Measurements from ENCODE around the gene AGAP5. TPM values are rescaled to one million over a fixed set of nuclear protein-coding genes. Genes with fewer than 3 reads are reported as not detected.

The AGAP5 gene
- total RNA-seq (ENCODE audit: low replicate concordance), result 1.7 and 4.1 TPM in 2 replicates

DNA sequence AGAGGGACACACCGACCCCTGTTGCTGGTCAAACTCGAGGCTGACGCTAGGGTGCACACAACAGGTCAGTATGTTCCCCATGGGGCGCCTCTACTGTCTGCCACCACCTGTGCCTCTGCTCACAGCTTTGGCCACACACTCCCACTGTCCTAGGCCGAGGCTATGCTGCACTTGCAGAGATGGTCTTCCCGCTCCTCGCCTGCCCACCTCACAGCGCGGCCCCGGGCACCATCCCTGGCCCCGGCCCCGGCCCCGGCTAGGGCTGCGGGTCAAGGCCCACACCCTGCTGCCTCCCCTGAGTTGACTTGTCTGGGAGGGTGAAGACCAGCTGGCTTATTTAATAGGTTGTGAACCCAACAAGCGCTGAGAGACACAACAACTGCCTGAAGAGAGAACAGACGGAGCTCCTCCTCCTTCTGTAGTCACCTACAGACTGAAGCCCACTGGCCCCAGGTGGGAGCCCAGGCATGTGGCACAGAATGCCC lies at the start of gene AGAP5:
Gene AGAP5 (minus strand): TSS at position 435 of the 485 bp plus-strand sequence. CDS start 354 bp downstream, at position 81.

DNA sequence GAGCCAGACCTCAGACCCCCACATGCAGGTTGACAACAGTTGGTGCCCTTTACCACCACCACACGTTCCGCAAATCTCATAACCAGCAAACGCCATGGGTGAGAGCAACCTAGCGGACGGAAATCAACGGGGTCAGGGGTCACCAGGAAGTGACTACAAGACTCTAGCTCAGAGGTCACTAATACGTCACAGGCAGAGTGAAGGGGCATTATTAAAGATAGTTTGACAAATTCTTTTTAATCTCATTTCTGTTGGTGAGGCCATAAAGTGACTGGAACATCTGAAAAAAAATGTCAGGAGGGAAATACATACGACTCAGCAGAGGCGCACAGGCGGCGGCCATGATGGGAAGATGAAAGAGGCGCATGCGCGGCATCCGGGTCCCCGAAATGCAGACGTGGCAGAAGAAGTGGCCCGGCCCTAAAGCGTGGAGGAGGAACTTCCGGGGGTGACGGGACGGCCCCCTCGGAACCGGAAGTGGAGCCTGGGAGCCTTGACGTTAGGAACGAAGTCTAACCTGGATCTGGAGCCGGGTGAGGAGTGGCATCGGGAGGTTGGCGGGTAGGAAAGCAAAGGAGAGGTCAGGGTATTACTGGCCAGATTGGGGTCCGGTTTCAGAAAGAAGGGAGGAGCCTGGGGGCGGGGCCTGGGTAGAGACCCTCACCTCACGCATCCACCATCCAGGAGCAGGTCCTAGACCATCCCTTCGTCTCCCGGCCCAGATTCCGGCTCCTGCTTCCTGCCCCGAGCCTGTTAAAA lies 46.2 kb upstream of the AGAP5 start, which contains the start of gene SEC24C:
Gene SEC24C (plus strand): TSS at position 468 of the 759 bp plus-strand sequence. CDS start 2,461 bp downstream, outside the sequence.

DNA sequence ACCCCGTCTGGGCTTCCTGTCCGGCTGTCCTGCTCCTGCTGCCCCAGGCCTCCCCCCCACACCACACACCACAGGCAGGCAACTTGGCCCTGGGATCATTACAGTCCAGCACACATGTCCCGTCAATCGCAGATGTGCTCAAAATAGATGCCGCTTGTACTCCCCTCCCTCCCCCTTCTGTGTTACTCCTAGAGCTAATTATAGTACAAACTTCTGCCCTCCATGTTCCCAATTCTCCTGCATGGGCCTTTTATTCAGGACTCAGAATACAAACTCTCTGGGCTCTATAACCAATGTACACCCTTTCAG lies 42.0 kb downstream of the AGAP5 start, which contains the start of gene SYNPO2L:
Gene SYNPO2L (minus strand): TSS at position 40 of the 309 bp plus-strand sequence. CDS start 107 bp downstream, outside the sequence.

DNA sequence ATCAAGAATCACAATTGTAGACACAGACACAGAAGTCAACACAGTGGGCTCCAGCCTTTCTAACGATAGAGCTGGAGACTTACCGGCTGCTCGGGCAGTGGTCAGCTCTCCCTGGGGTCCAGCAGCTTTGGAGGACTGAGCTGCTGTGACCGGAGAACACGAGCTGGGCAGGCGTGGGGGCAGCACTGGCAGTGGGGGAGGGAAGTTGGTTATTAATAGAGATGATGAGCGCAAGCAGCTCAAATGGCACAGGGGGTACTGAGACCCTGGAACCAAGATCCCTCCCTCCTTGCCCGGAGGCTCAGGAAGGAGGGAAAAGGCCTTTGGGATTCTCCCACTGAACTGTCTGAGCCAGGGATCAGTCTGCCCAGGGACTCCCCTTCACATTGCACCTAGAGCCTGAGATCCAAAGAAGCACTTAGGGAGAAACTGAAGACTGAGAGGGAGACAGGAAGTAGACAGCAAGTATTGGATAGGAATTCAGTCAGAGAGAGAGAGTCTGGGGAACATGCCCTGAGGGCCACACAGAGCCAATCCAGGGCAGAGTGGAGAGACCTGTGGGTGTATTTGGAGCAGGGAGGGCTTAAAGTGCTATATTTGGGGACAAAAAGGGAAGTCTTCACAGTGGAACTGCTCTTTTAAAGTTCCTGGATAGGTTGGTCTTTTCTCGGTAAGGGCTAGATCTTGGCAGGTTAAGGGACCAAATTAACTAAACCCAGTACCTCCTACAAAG lies 56.4 kb downstream of the AGAP5 start, which contains the start of gene MYOZ1:
Gene MYOZ1 (minus strand): TSS at position 147 of the 733 bp plus-strand sequence. CDS start 1,457 bp downstream, outside the sequence.

Other genes with a start within 250 kb of the AGAP5 start
- 18.4 and 21.1 TPM in 2 replicates for gene PPP3CB, start 202.1 kb downstream of the AGAP5 start, total RNA-seq (ENCODE audit: low replicate concordance)
- 3.4 and 5.3 TPM in 2 replicates for gene USP54, start 106.8 kb downstream of the AGAP5 start, total RNA-seq (ENCODE audit: low replicate concordance)
- 0.23 TPM in 1 of 2 replicates, not detected in the other for gene MYOZ1, start 56.6 kb downstream of the AGAP5 start, total RNA-seq (ENCODE audit: low replicate concordance)
- gene SYNPO2L, start 42.1 kb downstream of the AGAP5 start, total RNA-seq (ENCODE audit: low replicate concordance), result under 0.01 TPM in 1 of 2 replicates, not detected in the other
- gene SEC24C, start 46.3 kb upstream of the AGAP5 start, total RNA-seq (ENCODE audit: low replicate concordance), result 53.9 and 63.6 TPM in 2 replicates
- gene CHCHD1, start 83.9 kb upstream of the AGAP5 start, total RNA-seq (ENCODE audit: low replicate concordance), result 11.0 and 30.1 TPM in 2 replicates
- gene ZSWIM8, start 87.5 kb upstream of the AGAP5 start, total RNA-seq (ENCODE audit: low replicate concordance), result 40.9 and 60.0 TPM in 2 replicates
- 7.7 and 13.0 TPM in 2 replicates for gene NDST2, start 113.5 kb upstream of the AGAP5 start, total RNA-seq (ENCODE audit: low replicate concordance)
- gene CAMK2G, start 176.4 kb upstream of the AGAP5 start, total RNA-seq (ENCODE audit: low replicate concordance), result 18.1 and 22.4 TPM in 2 replicates
- 16.5 and 53.8 TPM in 2 replicates for gene PLAU, start 213.0 kb upstream of the AGAP5 start, total RNA-seq (ENCODE audit: low replicate concordance)

Data from smooth muscle cell of the coronary artery (primary cell).